Activated T-helper 2 cell treated with anti-CD3 and anti-CD28 coated beads, Interferon-gamma antibody, Interleukin-2, Interleukin-4, amounts not matched to agents 10 μg/mL and 5 μg/mL and 100 μg/mL, durations not matched to agents 14 hours and 24 hours and 36 hours (primary cell): ENCODE results near the gene SLC46A3. TPM values are rescaled to one million over a fixed set of nuclear protein-coding genes. Genes with fewer than 3 reads are reported as not detected.

Experiments used
- DNase-seq: peaks from one replicate; pipeline ENCODE4 v3.0.0; 2021; ENCODE audit warnings: low spot score
- H3K27ac Mint-ChIP-seq: one replicate; pipeline ENCODE4 v1.8.0; 2021; ENCODE audit warnings: mixed read lengths
- H3K27me3 Mint-ChIP-seq: one replicate; pipeline ENCODE4 v1.8.0; 2021; ENCODE audit warnings: low read depth, mixed read lengths
- H3K36me3 Mint-ChIP-seq: one replicate; pipeline ENCODE4 v1.8.0; 2021; ENCODE audit warnings: low read depth, mixed read lengths
- H3K4me1 Mint-ChIP-seq: one replicate; pipeline ENCODE4 v1.8.0; 2021; ENCODE audit warnings: low read depth, mixed read lengths
- H3K4me3 Mint-ChIP-seq: one replicate; pipeline ENCODE4 v1.8.0; 2021; ENCODE audit warnings: low read depth, mild to moderate bottlenecking, moderate library complexity, mixed read lengths
- H3K9me3 Mint-ChIP-seq: one replicate; pipeline ENCODE4 v1.8.0; 2021; ENCODE audit warnings: mixed read lengths
- intact Hi-C: fragments of 100-400 bp; cut with micrococcal nuclease; formaldehyde crosslinking; loops from one replicate; pipeline ENCODE4 v1.15.1; 2023
- total RNA-seq: library from RNA; stranded (reverse); gene quantifications from 2 replicates; pipeline ENCODE4 v1.2.3, GENCODE V29; 2022

SLC46A3 gene, protein sequence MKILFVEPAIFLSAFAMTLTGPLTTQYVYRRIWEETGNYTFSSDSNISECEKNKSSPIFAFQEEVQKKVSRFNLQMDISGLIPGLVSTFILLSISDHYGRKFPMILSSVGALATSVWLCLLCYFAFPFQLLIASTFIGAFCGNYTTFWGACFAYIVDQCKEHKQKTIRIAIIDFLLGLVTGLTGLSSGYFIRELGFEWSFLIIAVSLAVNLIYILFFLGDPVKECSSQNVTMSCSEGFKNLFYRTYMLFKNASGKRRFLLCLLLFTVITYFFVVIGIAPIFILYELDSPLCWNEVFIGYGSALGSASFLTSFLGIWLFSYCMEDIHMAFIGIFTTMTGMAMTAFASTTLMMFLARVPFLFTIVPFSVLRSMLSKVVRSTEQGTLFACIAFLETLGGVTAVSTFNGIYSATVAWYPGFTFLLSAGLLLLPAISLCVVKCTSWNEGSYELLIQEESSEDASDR
- total RNA-seq = 2.8 and 3.1 TPM in 2 replicates

DNA sequence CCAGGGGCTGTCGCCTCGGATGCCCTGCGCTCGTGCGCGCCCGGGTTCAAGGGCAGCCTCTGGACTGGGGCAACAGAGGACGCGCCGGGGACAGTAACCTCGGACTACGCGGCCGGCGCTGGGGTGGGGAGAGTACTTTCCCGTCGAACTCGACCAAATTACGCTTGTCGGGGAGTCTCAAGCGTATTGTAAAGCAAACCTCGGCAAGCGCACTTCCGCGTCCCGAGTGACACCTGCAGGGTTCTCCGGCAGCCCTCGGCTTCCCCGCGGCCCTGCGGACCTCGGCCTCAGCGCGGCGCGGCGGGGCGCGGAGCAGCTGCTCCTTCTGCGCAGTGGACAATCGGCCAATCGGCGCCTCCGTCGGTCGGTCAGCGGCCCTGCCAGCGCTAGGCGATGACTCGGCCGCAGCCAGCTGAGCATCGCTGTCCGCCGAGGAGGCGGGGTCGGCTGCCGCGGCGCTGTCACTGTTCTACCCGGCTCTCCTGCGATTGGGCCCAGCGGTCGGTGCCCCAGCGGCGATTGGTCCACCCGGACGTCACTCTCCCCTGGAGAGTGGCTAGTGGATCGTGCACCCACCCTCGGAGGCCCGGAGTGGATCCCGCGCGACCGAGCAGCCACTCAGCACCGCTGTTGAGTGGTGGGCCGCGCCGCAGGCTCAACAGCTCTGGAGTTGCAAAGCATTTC, at the start of gene SLC46A3:
TSS of gene SLC46A3 (minus strand) at position 428 of the 684 bp plus-strand sequence. CDS start 972 bp downstream, outside the sequence.
- intact Hi-C loops = loop anchor here (2.0 to 5.0 kb wide), 2 partner anchors 60 to 581 kb away; partner anchors contain the start of genes PAN3 and POMP
- Mint-ChIP-seq H3K27ac (peak within 1 kb of the TSS; percentile 60), H3K4me3 (peak within 1 kb of the TSS; percentile 92), H3K36me3 (peaks cover 10% of the 10 kb centered on the region), H3K27me3 (peaks cover 4% of the 10 kb centered on the region), H3K4me1 (peaks cover 26% of the 10 kb centered on the region), H3K9me3 (no peaks in the 10 kb centered on the region)
- DNase-seq = peak; percentile 95

DNA sequence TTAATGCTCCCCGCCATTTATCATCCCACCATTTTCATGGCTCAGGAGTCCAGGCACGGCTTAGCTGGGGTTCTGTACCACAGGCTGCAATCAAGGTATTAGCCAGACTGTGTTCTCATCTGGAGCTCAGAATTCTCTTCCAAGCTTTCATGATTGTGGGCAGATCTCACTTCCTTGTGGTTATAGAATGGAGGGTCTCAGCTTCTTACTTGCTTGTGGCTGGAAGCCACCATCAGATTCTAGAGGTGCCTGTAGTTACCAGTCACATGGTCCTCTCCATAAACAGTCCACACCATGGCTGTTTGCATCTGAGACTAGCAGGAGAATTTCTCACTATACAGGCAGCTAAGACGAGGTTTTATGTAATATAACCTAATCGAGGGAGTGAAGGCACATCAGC, 45.1 kb upstream of the SLC46A3 start:
- Mint-ChIP-seq H3K27ac (no peak overlapping the region), H3K4me1 (no peaks in the 10 kb centered on the region), H3K27me3 (no peaks in the 10 kb centered on the region), H3K9me3 (peaks cover 7% of the 10 kb centered on the region), H3K36me3 (no peaks in the 10 kb centered on the region), H3K4me3 (no peak overlapping the region)
- intact Hi-C loops = no loop called here
- no peak for DNase-seq

DNA sequence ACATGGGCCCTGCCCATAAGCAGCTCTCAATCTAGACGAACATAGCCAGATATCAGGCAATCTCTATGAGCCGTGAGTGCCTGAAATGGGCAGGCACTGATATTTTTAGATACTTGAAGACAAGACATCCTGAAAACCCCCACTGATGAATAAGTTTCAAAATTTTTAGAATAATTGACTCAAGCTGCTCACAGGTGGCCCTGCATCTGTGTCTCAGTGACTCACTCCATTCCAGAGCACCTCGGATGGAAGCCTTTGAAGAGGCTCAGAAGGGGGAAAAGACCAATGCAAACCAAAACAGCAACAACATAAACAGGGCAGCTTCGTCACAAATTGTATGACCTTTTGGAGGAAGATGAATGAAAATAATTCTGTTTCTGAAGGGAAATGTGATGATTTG, 42.8 kb upstream of the SLC46A3 start:
- H3K27me3 Mint-ChIP-seq = no peaks in the 10 kb centered on the region
- H3K4me3 Mint-ChIP-seq = no peak overlapping the region
- no peak overlapping the region for H3K27ac Mint-ChIP-seq
- DNase-seq = no peak
- peaks cover 29% of the 10 kb centered on the region for H3K9me3 Mint-ChIP-seq
- H3K36me3 Mint-ChIP-seq = no peaks in the 10 kb centered on the region
- H3K4me1 Mint-ChIP-seq = no peaks in the 10 kb centered on the region
- intact Hi-C loops = no loop called here

DNA sequence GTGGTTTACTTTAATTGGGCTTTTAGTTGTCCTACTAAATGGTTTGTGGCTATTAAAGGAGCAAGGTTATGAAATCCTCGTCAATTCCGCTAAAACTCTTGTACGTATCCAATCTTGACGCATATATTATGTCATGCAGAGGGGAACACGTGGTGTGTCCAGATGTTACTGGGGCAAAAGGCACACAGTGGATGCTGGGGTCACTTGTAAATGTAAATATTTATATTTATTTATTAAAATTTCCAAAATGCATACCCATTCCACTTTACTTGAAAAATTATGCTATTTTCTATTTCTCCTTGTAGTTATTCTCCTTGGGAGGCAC, 36.7 kb upstream of the SLC46A3 start:
- Mint-ChIP-seq H3K4me1 (peaks cover 22% of the 10 kb centered on the region), H3K9me3 (peaks cover 29% of the 10 kb centered on the region), H3K27ac (no peak overlapping the region), H3K27me3 (no peaks in the 10 kb centered on the region), H3K36me3 (no peaks in the 10 kb centered on the region), H3K4me3 (no peak overlapping the region)
- no peak for DNase-seq
- intact Hi-C loops = no loop called here

DNA sequence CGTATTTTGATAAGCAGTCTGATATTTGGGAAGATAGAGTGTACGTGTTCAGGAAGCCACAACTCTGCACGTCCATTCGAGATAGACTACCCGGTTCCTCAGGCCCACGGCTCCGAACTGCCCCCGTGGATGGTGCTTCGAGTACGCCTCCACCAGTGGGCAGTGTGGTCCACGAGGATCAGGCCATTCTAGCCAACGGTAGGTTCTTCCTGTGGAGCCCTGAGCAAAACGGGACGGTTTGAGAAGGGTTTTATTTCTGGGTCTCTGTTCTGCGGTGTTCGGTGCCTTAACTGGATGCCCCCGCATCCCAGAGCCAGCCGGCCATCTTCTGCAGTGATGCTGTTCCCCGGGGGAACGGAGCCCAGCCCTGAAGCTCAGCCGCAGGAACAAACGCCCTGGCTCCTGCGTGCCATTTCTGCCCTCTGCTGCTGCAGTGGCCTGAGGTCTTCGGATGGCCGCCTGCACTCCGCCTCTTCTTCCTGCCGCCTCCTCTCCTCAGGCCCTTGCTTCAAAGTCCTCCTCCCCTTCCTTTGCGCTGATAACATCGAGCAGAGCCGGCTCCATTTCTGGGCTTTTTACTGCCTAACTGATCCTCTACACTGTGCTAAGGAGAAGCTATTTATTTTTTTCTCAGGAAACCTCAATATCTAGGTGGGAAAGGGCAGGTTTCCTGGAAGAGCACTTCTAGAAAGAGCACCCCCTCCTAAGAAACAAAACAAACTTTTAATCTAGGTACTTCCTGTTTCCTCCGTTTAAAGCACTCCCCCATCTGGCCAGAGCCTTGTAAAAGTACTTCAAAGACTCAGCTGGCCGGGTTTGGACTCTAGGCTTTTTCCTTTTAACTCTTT, 36.2 kb upstream of the SLC46A3 start:
- Mint-ChIP-seq H3K36me3 (no peaks in the 10 kb centered on the region), H3K9me3 (peaks cover 29% of the 10 kb centered on the region), H3K4me3 (peak overlapping the region; percentile 49), H3K4me1 (peaks cover 22% of the 10 kb centered on the region), H3K27ac (peak overlapping the region; percentile 61), H3K27me3 (no peaks in the 10 kb centered on the region)
- intact Hi-C loops = no loop called here
- DNase-seq = peak; percentile 12

DNA sequence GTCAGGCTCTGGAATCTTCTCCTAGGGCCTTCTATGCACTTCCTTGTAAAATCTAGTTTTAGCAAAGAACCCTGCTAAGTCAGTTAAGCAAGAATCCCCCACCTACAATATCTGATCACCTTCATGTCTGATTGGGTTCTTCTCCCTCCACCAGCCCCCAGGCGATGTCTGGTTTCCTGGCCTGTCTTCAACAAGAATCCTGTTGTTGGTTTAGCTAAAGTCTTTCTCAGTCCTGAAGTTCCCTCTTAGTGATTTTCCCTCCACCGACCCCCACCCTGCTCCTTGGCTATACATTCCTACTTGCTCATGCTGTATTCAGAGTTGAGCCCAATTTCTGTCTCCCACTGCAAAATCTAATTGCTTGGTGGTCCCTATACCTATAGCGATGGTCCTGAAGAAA, 35.2 kb upstream of the SLC46A3 start:
- no peak for DNase-seq
- intact Hi-C loops = no loop called here
- no peak overlapping the region for H3K27ac Mint-ChIP-seq
- H3K36me3 Mint-ChIP-seq = no peaks in the 10 kb centered on the region
- no peak overlapping the region for H3K4me3 Mint-ChIP-seq
- H3K27me3 Mint-ChIP-seq = no peaks in the 10 kb centered on the region
- H3K4me1 Mint-ChIP-seq = peaks cover 22% of the 10 kb centered on the region
- H3K9me3 Mint-ChIP-seq = peaks cover 23% of the 10 kb centered on the region

DNA sequence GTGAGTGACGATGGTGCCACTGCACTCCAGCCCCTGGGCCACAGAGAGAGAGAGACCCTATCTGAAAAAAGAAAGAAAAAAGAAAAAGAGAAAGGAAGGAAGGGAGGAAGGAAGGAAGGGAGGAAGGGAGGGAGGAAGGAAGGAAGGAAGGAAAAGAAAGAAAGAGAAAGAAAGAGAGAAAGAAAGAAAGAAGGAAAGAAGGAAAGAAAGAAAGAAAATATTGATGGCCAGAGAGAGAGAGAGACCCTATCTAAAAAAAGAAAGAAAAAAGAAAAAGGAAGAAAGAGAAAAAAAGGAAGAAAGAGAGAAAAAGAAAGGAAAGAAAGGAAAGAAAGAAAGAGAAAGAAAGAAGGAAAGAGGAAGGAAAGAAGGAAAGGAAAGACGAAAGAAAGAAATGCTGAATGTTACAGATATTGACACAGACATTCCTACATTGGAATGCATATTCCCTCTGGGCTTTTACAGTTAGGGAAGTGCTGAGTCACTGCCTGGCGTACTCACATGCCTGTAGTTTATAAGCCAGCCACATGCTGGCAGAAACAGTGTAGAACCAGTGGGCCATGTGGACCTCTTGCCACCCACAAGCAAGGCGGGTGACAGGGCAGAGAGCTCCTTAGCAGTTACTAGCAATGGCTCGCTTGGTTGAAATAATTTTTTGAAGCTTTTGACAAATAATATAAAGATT, 34.6 kb upstream of the SLC46A3 start:
- intact Hi-C loops = no loop called here

DNA sequence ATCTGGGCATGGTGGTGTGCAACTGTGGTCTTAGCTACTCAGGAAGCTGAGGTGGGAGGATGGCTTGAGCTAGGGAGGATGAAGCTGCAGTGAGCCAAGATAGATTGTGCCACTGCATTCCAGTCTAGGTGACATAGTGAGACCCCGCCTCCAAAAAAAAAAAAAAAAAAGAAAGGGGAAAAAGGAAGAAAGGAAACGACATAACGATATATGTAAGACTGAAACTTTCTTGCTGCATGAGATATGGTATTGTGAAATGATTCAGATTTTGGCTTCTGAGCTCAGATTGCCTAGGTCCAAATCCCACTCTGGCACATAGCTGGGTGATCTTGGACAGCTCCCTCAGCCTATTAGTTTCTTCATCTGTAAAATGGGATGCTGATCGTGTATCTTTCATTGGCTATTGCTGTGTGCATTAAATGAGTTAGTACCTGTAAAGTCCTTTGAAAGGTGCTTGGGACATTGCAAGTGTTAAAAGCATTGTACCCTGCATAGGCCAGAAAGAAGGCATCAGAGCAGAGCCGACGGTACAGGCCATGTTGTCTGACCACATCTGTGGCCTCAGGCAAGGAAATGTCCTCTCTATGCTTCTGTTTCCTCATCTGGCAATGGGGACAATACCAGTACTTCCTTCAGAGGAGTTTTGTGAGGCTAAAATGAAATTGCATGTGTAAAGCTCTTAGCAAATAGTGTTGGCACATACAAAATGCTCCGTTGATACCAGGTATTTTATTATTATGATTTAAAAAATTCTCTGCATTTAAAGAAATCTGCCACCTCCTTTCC, 32.6 kb upstream of the SLC46A3 start:
- Mint-ChIP-seq H3K9me3 (no peaks in the 10 kb centered on the region), H3K4me3 (no peak overlapping the region), H3K4me1 (peaks cover 22% of the 10 kb centered on the region), H3K27ac (no peak overlapping the region), H3K36me3 (no peaks in the 10 kb centered on the region), H3K27me3 (no peaks in the 10 kb centered on the region)
- no peak for DNase-seq
- intact Hi-C loops = no loop called here

More for the DNA sequence above, 34.6 kb upstream of the SLC46A3 start:
- H3K9me3 Mint-ChIP-seq = peaks cover 17% of the 10 kb centered on the region
- no peak overlapping the region for H3K4me3 Mint-ChIP-seq
- H3K27me3 Mint-ChIP-seq = no peaks in the 10 kb centered on the region
- H3K4me1 Mint-ChIP-seq = peaks cover 22% of the 10 kb centered on the region
- H3K27ac Mint-ChIP-seq = no peak overlapping the region
- no peaks in the 10 kb centered on the region for H3K36me3 Mint-ChIP-seq
- DNase-seq = no peak

DNA sequence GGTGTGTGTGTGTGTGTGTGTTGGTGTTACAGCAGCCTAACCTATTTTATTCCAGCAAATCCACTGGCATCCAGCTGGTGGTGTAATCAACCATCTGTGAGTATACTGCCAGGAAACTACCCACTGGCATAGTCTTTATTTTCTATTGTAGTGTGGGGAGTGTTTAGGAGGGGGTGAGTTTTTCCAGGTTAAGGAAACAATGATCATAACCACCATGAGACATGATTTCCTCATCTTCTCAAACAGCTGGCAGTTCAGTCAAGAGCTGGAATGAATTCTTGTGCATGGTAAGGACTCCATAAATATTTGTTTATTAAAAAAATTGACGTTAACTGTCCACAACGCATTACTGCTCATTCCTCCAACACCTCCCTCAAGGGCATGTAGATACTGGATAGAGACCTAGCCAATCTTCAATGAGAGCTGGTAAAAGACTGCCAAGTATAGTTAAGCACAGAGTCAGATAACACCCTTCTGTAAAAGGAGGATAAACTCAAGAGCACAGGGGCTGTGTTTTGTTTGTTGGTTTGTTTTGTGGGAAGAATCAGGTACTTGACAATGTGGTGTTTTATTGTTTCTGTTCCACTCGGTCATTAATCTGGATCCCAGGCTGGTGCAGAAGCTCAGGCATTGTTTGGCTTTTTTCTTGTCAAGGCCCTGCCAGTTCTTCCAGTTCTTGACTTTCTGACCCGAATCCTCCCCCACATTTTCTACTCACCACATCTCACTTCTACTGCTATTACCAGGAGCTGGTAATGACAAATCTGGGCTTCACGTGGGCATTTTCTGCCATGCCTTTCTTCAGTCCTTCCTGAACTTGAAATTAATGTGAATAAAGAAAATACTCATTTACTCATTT, 31.6 kb upstream of the SLC46A3 start:
- H3K9me3 Mint-ChIP-seq = no peaks in the 10 kb centered on the region
- no peak for DNase-seq

DNA sequence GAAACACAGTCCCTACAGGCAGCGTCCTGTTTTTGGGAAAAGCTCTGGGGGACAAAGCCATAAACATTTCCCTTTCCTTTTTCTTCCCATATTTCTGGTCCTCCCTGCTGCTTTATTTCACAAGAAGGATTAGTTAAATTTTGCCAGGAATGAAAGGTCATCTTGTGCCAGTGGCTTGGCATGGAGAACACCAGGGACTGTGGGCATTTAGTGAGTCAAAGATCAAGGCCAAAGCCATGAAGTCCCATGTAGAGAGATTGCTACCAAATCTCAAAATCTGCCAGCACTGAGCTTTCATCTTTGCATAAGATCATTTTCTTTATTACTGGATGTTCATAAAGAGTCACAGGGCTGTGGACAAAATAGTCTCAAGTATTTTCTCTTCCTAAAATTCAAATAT, 29.1 kb upstream of the SLC46A3 start:
- H3K4me3 Mint-ChIP-seq = no peak overlapping the region
- no peak overlapping the region for H3K27ac Mint-ChIP-seq
- H3K27me3 Mint-ChIP-seq = peaks cover 5% of the 10 kb centered on the region
- DNase-seq = no peak
- intact Hi-C loops = no loop called here
- H3K36me3 Mint-ChIP-seq = no peaks in the 10 kb centered on the region
- peaks cover 9% of the 10 kb centered on the region for H3K4me1 Mint-ChIP-seq
- no peaks in the 10 kb centered on the region for H3K9me3 Mint-ChIP-seq

More for the DNA sequence above, 31.6 kb upstream of the SLC46A3 start:
- intact Hi-C loops = no loop called here
- Mint-ChIP-seq H3K4me3 (no peak overlapping the region), H3K4me1 (peaks cover 22% of the 10 kb centered on the region), H3K27me3 (peaks cover 2% of the 10 kb centered on the region), H3K27ac (no peak overlapping the region), H3K36me3 (no peaks in the 10 kb centered on the region)

DNA sequence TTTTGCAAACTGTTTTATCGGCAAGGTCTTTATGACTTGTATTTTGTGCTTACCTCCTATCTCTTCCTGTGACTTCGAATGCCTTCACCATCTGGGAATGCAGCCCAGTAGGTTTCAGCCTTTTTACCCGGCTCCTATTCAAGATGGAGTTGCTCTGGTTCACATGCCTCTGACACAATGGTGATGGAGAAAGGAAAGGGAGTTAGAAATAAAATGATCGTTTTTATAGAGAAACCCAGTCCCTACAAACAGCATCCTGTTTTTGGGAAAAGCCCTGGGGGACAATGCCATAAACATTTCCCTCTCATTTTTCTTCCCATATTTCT, 27.5 kb upstream of the SLC46A3 start:
- DNase-seq = no peak
- peaks cover 5% of the 10 kb centered on the region for H3K27me3 Mint-ChIP-seq
- peaks cover 6% of the 10 kb centered on the region for H3K4me1 Mint-ChIP-seq
- H3K4me3 Mint-ChIP-seq = no peak overlapping the region
- H3K27ac Mint-ChIP-seq = no peak overlapping the region
- intact Hi-C loops = no loop called here
- H3K36me3 Mint-ChIP-seq = no peaks in the 10 kb centered on the region
- H3K9me3 Mint-ChIP-seq = no peaks in the 10 kb centered on the region
